Testis (tissue), 3 donors: Measurements from ENCODE around the gene ARHGDIA. TPM values are rescaled to one million over a fixed set of nuclear protein-coding genes. Genes with fewer than 3 reads are reported as not detected.

Experiments used
- DNase-seq: peaks from one replicate; pipeline ENCODE4 v3.0.0-alpha.2; 2019
- H3K27ac ChIP-seq, 2 donors: fragments of 200-600 bp; sonication (generic); one replicate each; pipeline ENCODE4 v1.5.1; 2019
- H3K27me3 ChIP-seq: fragments of 200-600 bp; sonication (generic); one replicate; pipeline ENCODE4 v1.5.1; 2019
- H3K36me3 ChIP-seq: fragments of 200-600 bp; sonication (generic); one replicate; pipeline ENCODE4 v1.5.1; 2017; ENCODE audit warnings: low read depth; ENCODE audit errors: missing control alignments
- H3K4me1 ChIP-seq: fragments of 200-600 bp; sonication (generic); one replicate; pipeline ENCODE4 v1.5.1; 2019
- H3K4me3 ChIP-seq, 2 donors: fragments of 200-600 bp; sonication (generic); one replicate each; pipeline ENCODE4 v1.5.1; 2017 to 2019
- H3K9me3 ChIP-seq: fragments of 200-600 bp; sonication (generic); one replicate; pipeline ENCODE4 v1.5.1; 2017
- POLR2A ChIP-seq: fragments of 450-650 bp; IDR thresholded peaks from one replicate; pipeline ENCODE4 v1.6.1; 2017; ENCODE audit warnings: antibody characterized with exemption, mild to moderate bottlenecking, moderate library complexity
- WGBS, 2 donors: methylation state at CpG; one replicate each; pipeline ENCODE4 v1.1.5; 2018; 5-methylcytosine and 5-hydroxymethylcytosine counted together
- intact Hi-C: fragments of 100-400 bp; cut with DNase I; formaldehyde crosslinking; loops from one replicate; pipeline ENCODE4 v1.15.1; 2023; ENCODE audit warnings: low total_unique reads
- polyA plus RNA-seq: library from polyadenylated mRNA; stranded (reverse); fragments of 350-450 nt; fragmentation: Illumina TruSeq; extraction: RNeasy Lipid Tissue Mini Kit (QIAGEN cat#74804); gene quantifications from one replicate; pipeline ENCODE4 v1.2.3, GENCODE V29; 2014; ENCODE audit warnings: low read depth, low replicate concordance; ENCODE audit not compliant: insufficient read depth
- total RNA-seq, 2 donors: library from RNA; depleted of rRNA; stranded (reverse); fragments of >200 nt; gene quantifications; one replicate each; pipeline ENCODE4 v1.2.3, GENCODE V29; 2016
- TF ChIP-seq, protein P1 (sequence below), 3 experiments: fragments of 450-650 bp in 2 of 3; fragments of 200-600 bp in 1 of 3; sonication (generic) in 1 of 3; IDR thresholded peaks; one replicate each; pipeline ENCODE4 v1.5.1; 2016 to 2019; ENCODE audit warnings: antibody characterized with exemption in 3 of 3, mild to moderate bottlenecking in 2 of 3, moderate library complexity in 1 of 3

The ARHGDIA gene
- total and polyA plus RNA-seq, 3 donors from 2014 or later: 135 to 201 (median 161) TPM

DNA sequence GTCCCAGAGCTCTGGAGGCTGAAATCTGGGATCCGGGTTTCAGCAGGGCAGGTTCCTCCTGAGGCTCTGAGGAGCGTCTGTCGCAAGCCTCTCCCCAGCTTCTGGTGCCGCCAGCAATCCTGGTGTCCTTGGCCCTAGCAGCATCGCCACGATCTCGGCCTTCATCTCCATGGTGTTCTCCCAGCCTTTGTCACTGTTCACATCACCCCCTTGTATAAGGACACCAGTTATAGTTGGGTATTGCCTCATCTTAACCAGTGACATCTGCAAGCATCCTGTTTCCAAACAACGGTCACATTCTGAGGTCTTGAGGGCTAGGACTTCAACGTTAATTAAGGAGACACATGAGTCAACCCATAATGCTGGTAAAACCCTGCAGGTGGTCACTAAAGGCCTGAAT is 33.5 kb downstream of the ARHGDIA start:
- Histone ChIP-seq H3K27me3 (no peaks in the 10 kb centered on the region), H3K9me3 (no peaks in the 10 kb centered on the region), H3K4me3 (no peak overlapping the region), H3K36me3 (no peaks in the 10 kb centered on the region), H3K27ac (no peak overlapping the region), H3K4me1 (no peaks in the 10 kb centered on the region)
- intact Hi-C loops: no loop called here
- 76 to 79% methylated on average over 8 to 9 of the region's 9 CpGs for WGBS, 2 donors
- no peak for DNase-seq
- no peak for TF ChIP-seq POLR2A
- TF ChIP-seq, protein P1, sequence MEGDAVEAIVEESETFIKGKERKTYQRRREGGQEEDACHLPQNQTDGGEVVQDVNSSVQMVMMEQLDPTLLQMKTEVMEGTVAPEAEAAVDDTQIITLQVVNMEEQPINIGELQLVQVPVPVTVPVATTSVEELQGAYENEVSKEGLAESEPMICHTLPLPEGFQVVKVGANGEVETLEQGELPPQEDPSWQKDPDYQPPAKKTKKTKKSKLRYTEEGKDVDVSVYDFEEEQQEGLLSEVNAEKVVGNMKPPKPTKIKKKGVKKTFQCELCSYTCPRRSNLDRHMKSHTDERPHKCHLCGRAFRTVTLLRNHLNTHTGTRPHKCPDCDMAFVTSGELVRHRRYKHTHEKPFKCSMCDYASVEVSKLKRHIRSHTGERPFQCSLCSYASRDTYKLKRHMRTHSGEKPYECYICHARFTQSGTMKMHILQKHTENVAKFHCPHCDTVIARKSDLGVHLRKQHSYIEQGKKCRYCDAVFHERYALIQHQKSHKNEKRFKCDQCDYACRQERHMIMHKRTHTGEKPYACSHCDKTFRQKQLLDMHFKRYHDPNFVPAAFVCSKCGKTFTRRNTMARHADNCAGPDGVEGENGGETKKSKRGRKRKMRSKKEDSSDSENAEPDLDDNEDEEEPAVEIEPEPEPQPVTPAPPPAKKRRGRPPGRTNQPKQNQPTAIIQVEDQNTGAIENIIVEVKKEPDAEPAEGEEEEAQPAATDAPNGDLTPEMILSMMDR (IDR thresholded peaks at IDR 0.05): no peak

DNA sequence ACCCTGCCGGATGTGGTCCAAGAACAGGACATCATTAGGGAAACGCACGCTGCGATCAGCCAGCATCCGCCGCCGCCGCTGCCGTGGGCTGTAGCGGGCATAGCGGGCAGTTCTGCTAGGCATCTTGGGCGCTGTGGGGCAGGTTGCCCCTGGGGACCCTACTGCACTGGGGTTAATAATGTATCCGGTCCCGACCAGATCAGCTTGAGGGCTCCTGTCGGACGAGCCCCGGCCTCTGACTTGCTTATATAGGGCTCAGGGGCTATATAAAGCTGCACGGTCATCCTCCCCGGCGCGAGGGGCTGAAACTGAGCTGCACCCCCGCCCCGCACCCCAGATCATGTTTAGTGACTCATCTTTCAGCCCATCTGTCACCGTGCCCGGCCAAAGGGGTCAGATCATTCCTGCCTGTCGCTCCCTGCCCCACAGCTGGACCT is 36.3 kb downstream of the ARHGDIA start, which contains the start of gene PPP1R27:
PPP1R27 (minus strand) TSS at position 220 of the 437 bp plus-strand sequence; CDS start at position 123, 97 bp downstream.
- TF ChIP-seq, protein P1 (IDR thresholded peaks at IDR 0.05): no peak
- no peak for TF ChIP-seq POLR2A
- Histone ChIP-seq H3K4me1 (peaks cover 12% of the 10 kb centered on the region), H3K36me3 (no peaks in the 10 kb centered on the region), H3K27ac (peak within 1 kb of the TSS; percentile 81 to 86), H3K9me3 (no peaks in the 10 kb centered on the region), H3K4me3 (peak within 1 kb of the TSS in 1 of 2 donors; percentile 79), H3K27me3 (no peaks in the 10 kb centered on the region)
- intact Hi-C loops: no loop called here
- DNase-seq: no peak
- WGBS, 2 donors: 87 to 96% methylated on average over 6 to 20 of the region's 26 CpGs

DNA sequence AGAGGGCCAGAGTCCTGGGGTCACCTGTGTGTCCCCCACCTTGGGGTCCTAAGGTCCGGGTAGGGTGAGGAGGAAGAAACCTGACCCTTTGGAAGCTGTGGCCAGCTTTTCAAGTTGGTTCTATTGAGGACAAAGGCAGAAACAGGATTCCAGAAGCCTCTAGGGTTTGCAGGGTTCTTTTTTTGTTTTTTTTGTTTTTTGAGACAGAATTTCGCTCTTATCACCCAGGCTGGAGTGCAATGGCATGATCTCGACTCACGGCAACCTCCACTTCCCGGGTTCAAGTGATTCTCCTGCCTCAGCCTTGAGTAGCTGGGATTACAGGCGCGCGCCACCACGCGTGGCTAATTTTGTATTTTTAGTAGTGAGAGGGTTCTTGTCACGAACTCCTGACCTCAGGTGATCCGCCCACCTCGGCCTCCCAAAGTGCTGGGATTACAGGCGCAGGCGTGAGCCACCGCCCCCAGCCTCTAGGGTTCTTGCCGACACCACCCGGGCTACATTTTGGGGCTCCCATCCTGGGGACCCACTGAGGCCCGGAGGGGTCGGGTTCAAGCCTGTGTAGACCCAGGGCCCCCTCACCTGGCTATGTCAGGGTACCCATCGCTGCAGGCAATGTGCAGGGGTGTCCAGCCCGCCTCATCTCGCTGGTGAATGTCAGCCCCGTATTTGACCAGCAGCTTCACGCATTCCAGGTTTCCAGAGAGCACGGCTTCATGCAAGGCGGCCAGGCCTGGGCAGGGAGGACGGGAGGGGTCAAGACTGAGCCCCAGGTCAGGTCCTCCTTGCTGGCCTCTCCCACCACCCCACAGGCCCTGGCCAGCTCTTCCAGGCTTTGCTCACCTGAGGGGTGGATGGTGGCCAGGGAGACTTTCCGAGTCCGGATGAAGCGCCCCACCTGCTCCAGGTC is 37.0 kb downstream of the ARHGDIA start:
- H3K9me3 ChIP-seq: no peaks in the 10 kb centered on the region
- peak overlapping the region; percentile 81 to 86 for H3K27ac ChIP-seq
- peak overlapping the region; percentile 79 to 84 for H3K4me3 ChIP-seq
- H3K4me1 ChIP-seq: peaks cover 12% of the 10 kb centered on the region
- no peak for DNase-seq
- 66 to 69% methylated on average over 18 to 31 of the region's 31 CpGs for WGBS, 2 donors
- intact Hi-C loops: no loop called here
- H3K27me3 ChIP-seq: no peaks in the 10 kb centered on the region
- TF ChIP-seq, protein P1 (IDR thresholded peaks at IDR 0.05): no peak
- TF ChIP-seq POLR2A: no peak
- no peaks in the 10 kb centered on the region for H3K36me3 ChIP-seq

DNA sequence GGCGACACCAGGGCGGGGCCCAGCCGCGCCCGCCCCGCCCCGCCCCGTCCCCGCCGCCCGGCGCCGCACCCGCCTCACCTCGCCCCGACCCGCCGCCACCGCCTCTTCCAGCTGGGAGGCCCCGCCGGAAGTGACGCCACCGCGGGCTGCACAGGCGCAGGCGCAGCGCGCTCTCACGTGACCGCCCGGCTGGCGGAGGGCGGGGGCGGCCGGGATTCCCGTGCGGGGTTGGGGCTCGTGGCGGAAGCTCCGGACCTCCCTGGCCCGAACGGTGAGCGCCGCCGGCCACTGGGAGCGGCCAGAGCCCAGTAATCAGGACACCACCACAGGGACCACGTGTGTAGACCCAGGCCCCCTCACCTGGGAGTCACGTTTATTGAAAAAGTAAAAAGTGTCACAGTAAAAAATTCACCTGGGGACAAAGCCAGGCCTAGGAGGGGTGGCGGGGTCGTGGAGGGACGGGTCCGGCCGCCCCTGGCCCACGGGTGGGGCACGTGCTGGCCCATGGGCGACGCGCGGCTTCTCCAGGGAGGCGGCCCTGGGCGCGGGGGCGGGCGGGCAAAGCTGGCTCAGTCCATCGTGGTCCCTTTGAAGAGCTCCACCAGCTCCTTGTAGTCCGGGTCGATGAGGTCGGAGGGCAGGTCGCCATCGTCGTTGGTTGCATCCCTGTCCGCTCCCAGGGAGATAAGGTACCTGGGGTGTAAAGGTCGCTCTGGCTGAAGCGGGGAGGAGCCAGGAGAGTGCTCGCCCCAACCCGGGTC is 37.8 kb downstream of the ARHGDIA start, which contains the start of gene MCRIP1:
MCRIP1 (minus strand) TSS at position 132 of the 761 bp plus-strand sequence. CDS start 8,785 bp downstream, outside the sequence.
- Histone ChIP-seq H3K4me1 (peaks cover 12% of the 10 kb centered on the region), H3K36me3 (no peaks in the 10 kb centered on the region)
- intact Hi-C loops: no loop called here

More for the DNA sequence above, 37.8 kb downstream of the ARHGDIA start, which contains the start of gene MCRIP1:
- no peaks in the 10 kb centered on the region for H3K9me3 ChIP-seq
- DNase-seq: peak; percentile 93
- H3K27me3 ChIP-seq: no peaks in the 10 kb centered on the region
- TF ChIP-seq, protein P1 (IDR thresholded peaks at IDR 0.05): no peak
- TF ChIP-seq POLR2A: peak; percentile 39
- H3K4me3 ChIP-seq: peak within 1 kb of the TSS; percentile 84
- WGBS, 2 donors: 1% methylated on average over 17 to 65 of the region's 76 CpGs
- peak within 1 kb of the TSS; percentile 83 to 86 for H3K27ac ChIP-seq
